Mucosa of descending colon (tissue), 3 donors: ENCODE measurements around the gene NTM. TPM values are rescaled to one million over a fixed set of nuclear protein-coding genes. Genes with fewer than 3 reads are reported as not detected.

ENCODE experiments used
- ATAC-seq: fragments of 200-7000 bp; cut with Tn5 transposase; one replicate; pipeline ENCODE4 v1.9.1; 2020; ENCODE audit warnings: mild to moderate bottlenecking, moderate library complexity
- DNase-seq, 3 donors: peaks; one replicate each; pipeline ENCODE4 v3.0.0-alpha.2; 2020
- H3K36me3 ChIP-seq: fragments of 200-600 bp; one replicate; pipeline ENCODE4 v1.8.0; 2021; ENCODE audit warnings: low read depth, mild to moderate bottlenecking
- H3K4me1 ChIP-seq: fragments of 200-600 bp; one replicate; pipeline ENCODE4 v1.8.0; 2021; ENCODE audit warnings: low read depth, mild to moderate bottlenecking
- H3K4me3 ChIP-seq: fragments of 200-600 bp; one replicate; pipeline ENCODE4 v1.8.0; 2021; ENCODE audit warnings: mild to moderate bottlenecking
- H3K9me3 ChIP-seq: fragments of 200-600 bp; one replicate; pipeline ENCODE4 v1.8.0; 2021; ENCODE audit warnings: mild to moderate bottlenecking
- CTCF ChIP-seq: fragments of 200-600 bp; IDR thresholded peaks from one replicate; pipeline ENCODE4 v1.8.0; 2022; ENCODE audit warnings: antibody characterized with exemption, mild to moderate bottlenecking
- intact Hi-C, 2 donors: fragments of 100-400 bp; cut with DNase I in 1 of 2; cut with micrococcal nuclease in 1 of 2; formaldehyde crosslinking; loops; one replicate each; pipeline versions ENCODE4 v1.11.0 to v1.11.1; 2022; cut with DNase I, micrococcal nuclease
- total RNA-seq, 3 donors: library from RNA; stranded (reverse); fragmentation: NEBNext Ultra II Directional in 2 of 3; extraction: Animal tissue kit (Norgen Biotek cat#: 25700) in 2 of 3; gene quantifications; one replicate each; pipeline versions ENCODE4 v1.2.1 to v1.2.4, GENCODE V29; 2021 to 2023
- donor health status: DM: no; HTN: no; CAD: no; lungs with moderate emphysema.
- donor health status: DM: no; HTN: no; CAD: no.
- donor health status: DM: no; HTN: yes; CAD: no.

Gene NTM
- total RNA-seq, 3 donors from 2014 or later, result 0.64 to 7.7 (median 1.2) TPM

GRCh38 chr11:132330515-132330914 is 960.1 kb downstream of the NTM start:
- H3K4me1 ChIP-seq, result no peaks in the 10 kb centered on the region
- no peak for ATAC-seq
- no peak for TF ChIP-seq CTCF
- H3K36me3 ChIP-seq, result no peaks in the 10 kb centered on the region
- H3K4me3 ChIP-seq, result no peak overlapping the region
- no peak for DNase-seq
- H3K9me3 ChIP-seq, result peaks cover 5% of the 10 kb centered on the region
- intact Hi-C loops, result no loop called here

GRCh38 chr11:132332521-132332920 is 962.1 kb downstream of the NTM start:
- Histone ChIP-seq H3K9me3 (peaks cover 5% of the 10 kb centered on the region), H3K4me3 (no peak overlapping the region), H3K36me3 (no peaks in the 10 kb centered on the region), H3K4me1 (no peaks in the 10 kb centered on the region)
- ATAC-seq (no peak), DNase-seq (no peak)
- intact Hi-C loops, result no loop called here
- TF ChIP-seq CTCF, result no peak

GRCh38 chr11:132334769-132335280 is 964.4 kb downstream of the NTM start:
- ATAC-seq (no peak), DNase-seq (no peak)
- peaks cover 5% of the 10 kb centered on the region for H3K9me3 ChIP-seq
- H3K36me3 ChIP-seq, result no peaks in the 10 kb centered on the region
- no peaks in the 10 kb centered on the region for H3K4me1 ChIP-seq
- intact Hi-C loops, result no loop called here
- TF ChIP-seq CTCF, result no peak
- no peak overlapping the region for H3K4me3 ChIP-seq

- TF ChIP-seq CTCF, result no peak
- ATAC-seq (no peak), DNase-seq (no peak)
- Histone ChIP-seq H3K36me3 (no peaks in the 10 kb centered on the region), H3K4me1 (no peaks in the 10 kb centered on the region), H3K9me3 (peaks cover 5% of the 10 kb centered on the region), H3K4me3 (no peak overlapping the region)
- intact Hi-C loops, result no loop called here
Observed at GRCh38 chr11:132335311-132335710, 964.9 kb downstream of the NTM start.

- TF ChIP-seq CTCF, result no peak
- intact Hi-C loops, result no loop called here
- ATAC-seq (no peak), DNase-seq (no peak)
- no peaks in the 10 kb centered on the region for H3K36me3 ChIP-seq
- H3K4me1 ChIP-seq, result no peaks in the 10 kb centered on the region
- peaks cover 5% of the 10 kb centered on the region for H3K9me3 ChIP-seq
- no peak overlapping the region for H3K4me3 ChIP-seq
Observed at GRCh38 chr11:132336781-132337535, 966.5 kb downstream of the NTM start.
